Measurements from ENCODE around the gene KRTAP10-4.

KRTAP10-4 gene

GRCh38 chr21:44614961-44615391, 41.4 kb downstream of the KRTAP10-4 start:
- in situ Hi-C loops (cut with MboI; ENCODE audit: low sequenced_read_pairs), result no loop called here

GRCh38 chr21:44615466-44615865, 41.9 kb downstream of the KRTAP10-4 start:
- in situ Hi-C loops (cut with MboI; ENCODE audit: low sequenced_read_pairs), result no loop called here

GRCh38 chr21:44615911-44616590, 42.5 kb downstream of the KRTAP10-4 start:
- in situ Hi-C loops (cut with MboI; ENCODE audit: low sequenced_read_pairs), result no loop called here

GRCh38 chr21:44616591-44616926, 43.0 kb downstream of the KRTAP10-4 start:
- in situ Hi-C loops (cut with MboI; ENCODE audit: low sequenced_read_pairs), result no loop called here

- in situ Hi-C loops (cut with MboI; ENCODE audit: low sequenced_read_pairs), result no loop called here
Observed at GRCh38 chr21:44617071-44617501, 43.6 kb downstream of the KRTAP10-4 start.

GRCh38 chr21:44618504-44618903, 45.0 kb downstream of the KRTAP10-4 start:
- in situ Hi-C loops (cut with MboI; ENCODE audit: low sequenced_read_pairs), result no loop called here

- in situ Hi-C loops (cut with MboI; ENCODE audit: low sequenced_read_pairs), result no loop called here
Observed at GRCh38 chr21:44618909-44619308, 45.4 kb downstream of the KRTAP10-4 start.

- in situ Hi-C loops (cut with MboI; ENCODE audit: low sequenced_read_pairs), result no loop called here
Observed at GRCh38 chr21:44619886-44620285, 46.4 kb downstream of the KRTAP10-4 start.

GRCh38 chr21:44623575-44623974, 50.0 kb downstream of the KRTAP10-4 start:
- in situ Hi-C loops (cut with MboI; ENCODE audit: low sequenced_read_pairs), result no loop called here

Data from HL-60/S4 treated with phorbol 12-myristate 13-acetate at 8.2 ng/mL for 4 days and 3 days (cell line).